Measurements from ENCODE around the gene NEDD9.

NEDD9 gene

GRCh38 chr6:11235062-11235461, 2.6 kb upstream of the NEDD9 start:
- DNase-seq (ENCODE audit: low read depth in 2 of 2) = no peak

GRCh38 chr6:11233673-11234573, 1.5 kb upstream of the NEDD9 start:
- no peak for DNase-seq (ENCODE audit: low read depth in 2 of 2)

GRCh38 chr6:11232770-11233626, 530 bp upstream of the NEDD9 start:
- no peak for DNase-seq (ENCODE audit: low read depth in 2 of 2)

- no peak for DNase-seq (ENCODE audit: low read depth in 2 of 2)
Observed at GRCh38 chr6:11231564-11232192, 790 bp downstream of the NEDD9 start.

- no peak for DNase-seq (ENCODE audit: low read depth in 2 of 2)
Observed at GRCh38 chr6:11231108-11231463, 1.4 kb downstream of the NEDD9 start.

GRCh38 chr6:11230158-11231107, 2.0 kb downstream of the NEDD9 start:
- DNase-seq (ENCODE audit: low read depth in 2 of 2) = no peak

GRCh38 chr6:11229655-11230046, 2.8 kb downstream of the NEDD9 start:
- no peak for DNase-seq (ENCODE audit: low read depth in 2 of 2)

- DNase-seq (ENCODE audit: low read depth in 2 of 2) = no peak
Observed at GRCh38 chr6:11228935-11229654, 3.4 kb downstream of the NEDD9 start.

- no peak for DNase-seq (ENCODE audit: low read depth in 2 of 2)
Observed at GRCh38 chr6:11227698-11228097, 4.8 kb downstream of the NEDD9 start.

- no peak for DNase-seq (ENCODE audit: low read depth in 2 of 2)
Observed at GRCh38 chr6:11226005-11226404, 6.5 kb downstream of the NEDD9 start.

GRCh38 chr6:11224966-11225463, 7.5 kb downstream of the NEDD9 start:
- DNase-seq (ENCODE audit: low read depth in 2 of 2) = no peak

- DNase-seq (ENCODE audit: low read depth in 2 of 2) = peak in 1 of 2 donors; percentile 12
Observed at GRCh38 chr6:11224252-11224965, 8.1 kb downstream of the NEDD9 start.

GRCh38 chr6:11223286-11223864, 9.1 kb downstream of the NEDD9 start:
- no peak for DNase-seq (ENCODE audit: low read depth in 2 of 2)

- DNase-seq (ENCODE audit: low read depth in 2 of 2) = no peak
Observed at GRCh38 chr6:11222385-11223277, 9.8 kb downstream of the NEDD9 start.

GRCh38 chr6:11221623-11222384, 10.7 kb downstream of the NEDD9 start:
- DNase-seq (ENCODE audit: low read depth in 2 of 2) = no peak

GRCh38 chr6:11219400-11219834, 13.1 kb downstream of the NEDD9 start:
- no peak for DNase-seq (ENCODE audit: low read depth in 2 of 2)
